CD4-positive, alpha-beta T cell treated with Interleukin-17A for 1 hour (primary cell): Measurements from ENCODE around the gene PALLD.

Experiments
- DNase-seq: peaks from one replicate; pipeline ENCODE4 v3.0.0-alpha.2; 2020

Gene PALLD

DNA sequence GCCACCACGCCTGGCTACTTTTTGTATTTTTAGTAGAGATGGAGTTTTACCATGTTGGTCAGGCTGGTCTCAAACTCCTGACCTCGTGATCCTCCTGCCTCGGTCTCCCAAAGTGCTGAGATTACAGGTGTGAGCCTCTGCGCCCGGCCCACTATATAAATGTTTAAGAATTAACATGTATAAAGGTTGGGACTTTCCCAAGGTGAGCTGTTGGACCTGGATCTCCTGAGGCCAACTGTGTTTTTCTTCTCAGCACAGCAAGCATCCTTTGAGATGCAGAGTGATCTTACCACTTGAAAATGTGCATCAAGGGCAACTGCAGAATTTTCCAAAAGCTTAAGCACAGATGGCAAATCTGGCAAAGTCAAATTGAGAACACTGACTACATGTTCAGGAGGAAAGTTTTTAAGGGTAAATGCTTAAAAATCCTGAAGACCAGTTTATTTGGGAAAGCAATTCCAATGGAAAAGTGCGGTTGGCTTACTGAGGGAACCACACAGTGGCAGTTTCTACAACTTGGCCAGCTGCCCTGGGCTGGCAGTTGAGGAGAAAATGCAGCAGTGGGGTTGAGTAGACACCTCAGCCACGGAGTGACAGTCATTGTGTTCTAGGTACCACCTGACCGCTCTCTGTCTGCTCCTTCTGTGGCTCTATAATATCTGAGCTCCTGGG, 344.3 kb downstream of the PALLD start:
- DNase-seq, result no peak

DNA sequence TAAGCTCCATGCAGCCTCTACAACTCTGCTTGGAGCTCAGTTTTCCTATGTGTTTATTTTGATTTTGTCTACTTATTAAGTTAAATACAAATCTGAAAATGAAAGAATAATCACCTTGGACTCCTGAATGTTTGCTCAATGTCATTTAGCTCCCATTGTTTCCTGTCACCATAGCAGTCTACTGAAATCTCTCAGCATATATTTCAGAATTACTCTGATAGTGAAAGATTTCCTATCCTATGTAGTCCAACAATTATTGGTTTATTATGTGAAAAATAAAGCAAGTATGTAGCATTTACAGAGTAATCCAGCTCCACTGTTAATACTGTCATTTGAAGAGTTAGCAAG, 344.8 kb downstream of the PALLD start:
- DNase-seq, result no peak

GRCh38 chr4:168842186-168842585, 345.3 kb downstream of the PALLD start:
- no peak for DNase-seq

DNA sequence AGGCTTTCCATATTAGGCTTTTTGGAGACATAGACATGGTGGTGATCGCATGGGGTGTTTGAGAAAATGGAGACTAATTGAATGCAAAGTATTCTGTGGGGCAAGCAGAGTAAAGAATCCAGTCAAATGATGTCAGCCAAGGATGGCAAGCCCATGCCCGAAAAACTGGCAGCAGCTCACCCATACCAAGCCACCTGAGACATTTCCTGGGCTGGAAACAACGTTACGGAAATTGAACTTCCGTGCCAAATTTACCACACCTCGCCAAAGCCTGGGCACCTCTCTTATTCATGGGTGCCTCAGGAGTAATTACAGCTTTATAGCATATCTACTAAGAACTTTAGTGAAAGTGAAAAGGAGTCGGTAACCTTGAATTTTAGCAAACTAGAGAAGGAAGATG, 346.8 kb downstream of the PALLD start:
- no peak for DNase-seq

- no peak for DNase-seq
Observed at GRCh38 chr4:168844353-168845049, 347.6 kb downstream of the PALLD start.

GRCh38 chr4:168845897-168846296, 349.0 kb downstream of the PALLD start:
- no peak for DNase-seq

- DNase-seq, result no peak
Observed at GRCh38 chr4:168846414-168846813, 349.6 kb downstream of the PALLD start.

DNA sequence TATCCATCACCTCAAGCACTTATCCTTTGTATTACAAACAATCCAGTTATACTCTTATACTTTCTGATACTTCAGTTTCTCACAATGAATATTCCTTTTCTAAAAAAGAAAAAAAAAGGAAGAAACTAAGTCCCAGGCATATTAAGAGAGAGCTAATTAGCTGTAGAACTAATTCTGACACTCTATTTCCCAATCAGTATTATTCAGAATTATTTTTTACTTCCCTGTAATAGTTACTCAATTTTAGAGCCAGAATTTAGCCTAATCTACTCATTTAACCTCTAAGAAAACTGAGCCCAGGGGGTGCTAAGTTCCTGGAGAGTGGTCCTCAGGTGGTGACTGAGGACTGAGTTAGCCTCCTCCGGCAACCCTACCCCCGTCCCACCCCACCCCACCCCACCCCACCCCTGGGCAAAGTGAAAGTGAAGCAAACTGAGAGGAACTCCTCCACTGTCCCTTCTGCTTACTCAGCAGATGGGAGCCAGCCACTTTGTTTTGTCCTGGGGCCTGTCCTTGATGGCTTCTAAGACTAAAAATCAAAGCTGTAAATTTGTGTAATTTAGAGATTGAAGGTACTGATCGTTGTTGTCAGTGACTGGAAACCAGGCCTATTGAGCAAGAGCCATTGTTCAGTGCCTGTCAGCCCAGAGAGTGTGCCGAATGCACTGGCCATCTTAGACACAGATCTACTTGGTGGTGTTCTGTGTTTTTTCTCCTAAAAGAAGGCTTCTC, 351.1 kb downstream of the PALLD start:
- DNase-seq, result no peak

GRCh38 chr4:168849030-168849675, 352.3 kb downstream of the PALLD start:
- DNase-seq, result no peak

- DNase-seq, result no peak
Observed at GRCh38 chr4:168849997-168850396, 353.1 kb downstream of the PALLD start.

GRCh38 chr4:168852387-168852786, 355.5 kb downstream of the PALLD start:
- no peak for DNase-seq

GRCh38 chr4:168852933-168853713, 356.3 kb downstream of the PALLD start:
- no peak for DNase-seq

- no peak for DNase-seq
Observed at GRCh38 chr4:168853770-168854169, 356.9 kb downstream of the PALLD start.

- no peak for DNase-seq
Observed at GRCh38 chr4:168854350-168854921, 357.6 kb downstream of the PALLD start.

- DNase-seq, result no peak
Observed at GRCh38 chr4:168856312-168856711, 359.5 kb downstream of the PALLD start.

DNA sequence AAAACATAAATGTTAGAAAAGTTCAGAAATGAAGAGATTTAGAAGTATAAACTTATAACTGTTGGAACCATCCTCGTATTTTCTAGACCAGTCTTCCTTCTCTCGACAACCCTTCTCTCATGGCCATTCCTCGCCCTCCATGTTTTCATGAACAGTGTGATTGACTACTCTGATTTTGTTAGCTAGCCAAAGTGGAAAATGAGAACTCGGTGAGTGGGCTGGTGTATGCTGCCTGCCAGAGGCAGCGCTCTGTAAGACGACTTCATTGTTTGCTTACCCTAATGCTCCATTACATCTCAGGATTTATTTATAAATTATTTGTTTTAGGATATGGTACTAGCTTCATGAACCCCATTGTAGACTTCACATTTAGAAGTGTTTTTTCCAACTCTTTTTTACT, 360.2 kb downstream of the PALLD start:
- no peak for DNase-seq

DNA sequence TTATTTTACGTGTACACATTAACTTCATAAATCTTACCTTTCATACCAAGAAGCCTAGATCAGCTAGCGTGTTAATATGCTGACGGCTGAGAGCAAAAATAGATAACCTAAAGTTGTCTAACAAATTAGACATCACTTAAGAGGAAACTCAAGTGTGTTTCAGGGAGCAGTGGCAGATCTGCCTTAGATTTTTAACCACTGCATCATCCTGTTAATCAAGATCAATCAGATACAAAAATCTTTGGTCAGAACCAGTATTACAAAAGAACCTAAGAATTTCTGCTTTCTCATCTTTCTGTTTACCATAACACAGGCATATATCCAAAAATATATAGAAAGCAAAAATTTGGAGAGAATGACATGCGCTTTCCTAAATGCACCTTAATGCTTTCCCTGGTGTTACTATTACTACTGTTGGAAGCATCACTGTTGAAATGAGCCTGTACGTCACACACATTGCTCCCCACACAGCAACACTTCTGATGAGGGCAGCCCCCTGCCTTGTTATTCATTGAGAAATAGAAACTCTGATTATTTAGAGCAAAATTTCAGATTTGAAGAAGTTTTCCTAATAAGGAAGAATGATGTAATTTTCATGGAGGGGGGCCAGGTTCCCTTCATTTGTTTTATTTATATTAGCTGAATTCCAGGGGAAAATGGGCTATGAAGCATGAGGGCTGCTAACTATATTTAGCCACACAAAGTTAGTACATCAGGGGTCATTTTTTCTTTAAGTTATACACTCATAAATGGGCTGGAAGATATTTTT, 360.9 kb downstream of the PALLD start:
- no peak for DNase-seq

- no peak for DNase-seq
Observed at GRCh38 chr4:168859100-168859499, 362.2 kb downstream of the PALLD start.

DNA sequence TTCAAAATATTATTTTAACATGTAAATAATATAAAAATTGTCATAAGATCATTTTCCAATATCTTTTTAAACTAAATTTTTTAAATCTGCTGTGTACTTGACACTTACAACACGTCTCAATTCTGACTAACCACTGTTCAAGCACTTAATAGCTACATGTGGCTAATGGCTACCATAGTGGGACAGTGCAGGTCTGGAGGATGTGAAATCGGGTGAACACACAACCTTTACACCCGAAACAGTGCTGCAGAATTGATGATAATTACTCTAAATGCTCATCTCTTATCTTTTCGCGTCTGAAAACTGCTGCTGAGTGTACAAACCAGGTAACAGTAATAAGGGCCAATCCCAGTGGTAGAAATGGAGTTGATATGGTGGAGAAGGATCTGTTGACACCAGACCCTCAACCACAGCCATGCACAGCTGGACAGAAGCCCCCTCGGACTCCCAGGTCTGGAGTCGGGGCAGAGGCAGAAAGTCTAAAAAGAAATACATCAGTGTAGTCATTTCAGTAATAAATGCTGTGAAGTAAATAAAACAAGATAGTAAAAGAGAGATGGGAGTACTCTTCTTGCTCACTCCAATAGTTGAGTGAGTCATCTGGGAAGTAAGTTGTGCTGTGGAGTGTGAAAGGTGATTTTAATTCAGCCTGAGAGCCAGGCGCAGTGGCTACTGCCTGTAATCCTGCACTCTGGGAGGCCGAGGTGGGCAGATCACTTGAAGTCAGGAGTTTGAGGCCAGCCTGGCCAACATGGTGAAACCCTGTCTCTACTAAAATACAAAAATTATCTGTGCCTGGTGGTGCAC, 363.2 kb downstream of the PALLD start:
- DNase-seq, result no peak

GRCh38 chr4:168860827-168861226, 364.0 kb downstream of the PALLD start:
- DNase-seq, result no peak
